Aortic smooth muscle cell (primary cell): Measurements from ENCODE around the gene OR51B4. TPM values are rescaled to one million over a fixed set of nuclear protein-coding genes. Genes with fewer than 3 reads are reported as not detected.

Experiments used
- total RNA-seq: library from RNA; depleted of rRNA; stranded (reverse); fragments of >200 nt; gene quantifications from 2 replicates; pipeline ENCODE4 v1.2.3, GENCODE V29; 2014

The OR51B4 gene, protein sequence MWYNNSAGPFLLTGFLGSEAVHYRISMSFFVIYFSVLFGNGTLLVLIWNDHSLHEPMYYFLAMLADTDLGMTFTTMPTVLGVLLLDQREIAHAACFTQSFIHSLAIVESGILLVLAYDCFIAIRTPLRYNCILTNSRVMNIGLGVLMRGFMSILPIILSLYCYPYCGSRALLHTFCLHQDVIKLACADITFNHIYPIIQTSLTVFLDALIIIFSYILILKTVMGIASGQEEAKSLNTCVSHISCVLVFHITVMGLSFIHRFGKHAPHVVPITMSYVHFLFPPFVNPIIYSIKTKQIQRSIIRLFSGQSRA
- total RNA-seq = not detected in 2 replicates

DNA sequence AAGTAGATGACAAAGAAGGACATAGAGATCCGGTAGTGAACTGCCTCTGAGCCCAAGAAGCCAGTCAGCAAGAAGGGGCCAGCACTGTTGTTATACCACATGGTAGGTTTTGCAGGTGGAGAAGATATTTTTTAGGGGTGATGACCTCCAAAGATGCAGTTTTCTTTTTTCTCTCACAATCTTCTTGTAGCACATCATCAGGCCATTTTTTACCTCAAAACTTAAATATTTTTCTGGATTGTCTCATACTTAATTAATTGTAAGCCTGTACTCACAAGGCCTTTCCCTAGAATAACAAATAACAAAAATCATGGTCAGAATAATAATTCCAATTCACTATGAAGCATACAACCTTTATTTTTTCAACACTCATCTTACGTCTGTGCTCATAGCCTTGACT, at the start of gene OR51B4:
OR51B4 (minus strand) TSS at position 101 of the 400 bp plus-strand sequence; CDS start at position 101, 0 bp downstream.

DNA sequence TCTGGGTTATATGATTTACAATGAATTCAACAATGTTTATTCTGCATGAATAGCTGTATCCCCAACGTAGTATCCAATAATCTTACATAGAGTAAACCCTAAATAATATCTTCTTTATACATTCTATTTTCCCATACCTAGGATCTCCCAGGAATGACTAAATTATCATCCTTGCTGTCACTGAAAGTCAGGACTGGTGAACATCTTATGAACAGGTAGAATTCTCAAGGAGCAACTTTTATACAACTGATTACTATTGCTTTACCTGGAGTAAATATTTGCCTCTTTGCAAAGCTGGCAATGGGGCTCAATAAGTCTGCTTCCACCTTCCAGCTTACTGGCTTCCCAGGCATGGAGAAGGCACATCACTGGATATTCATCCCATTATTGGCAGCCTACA, 49.5 kb upstream of the OR51B4 start, which contains the start of gene OR51B6:
OR51B6 (plus strand) TSS at position 301 of the 400 bp plus-strand sequence; CDS start at position 301, 0 bp downstream.

DNA sequence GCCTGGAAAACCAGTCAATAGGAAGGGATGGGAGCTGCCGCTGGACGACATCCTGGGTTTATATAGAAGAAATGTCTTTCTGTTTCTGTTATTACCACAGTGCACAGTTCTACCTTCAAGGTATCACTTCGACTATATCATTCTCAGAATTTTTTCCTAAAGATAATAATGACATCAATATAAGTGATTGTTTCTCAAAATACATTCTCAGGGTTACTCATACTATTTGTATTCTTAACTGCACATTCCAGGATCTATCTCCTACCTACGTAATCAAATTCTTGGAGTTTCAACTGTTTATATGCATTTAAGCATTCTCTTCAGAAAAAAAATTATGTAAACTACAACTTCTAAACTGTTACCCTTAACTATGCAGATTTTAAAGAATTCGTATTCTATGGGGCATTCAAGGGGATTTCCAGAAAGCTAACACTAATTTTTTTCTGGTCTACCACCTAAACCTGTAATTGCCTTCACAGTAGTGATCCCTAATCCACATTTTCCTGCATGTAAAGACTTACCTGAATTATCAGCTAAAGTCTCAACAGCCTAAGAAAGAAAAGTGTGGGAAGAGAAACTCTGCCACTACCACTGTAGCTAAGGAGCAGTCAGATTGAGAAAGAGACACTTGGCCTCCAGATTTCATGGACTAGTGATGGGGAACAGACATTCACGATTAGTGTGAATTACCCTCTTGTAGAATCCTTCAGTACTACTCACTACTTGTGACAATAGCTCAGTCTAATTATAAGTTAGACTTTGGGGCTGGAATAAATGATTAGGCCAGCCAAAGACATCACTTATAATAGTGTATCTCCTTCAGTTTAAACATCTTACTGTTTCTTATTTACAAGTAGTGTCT, 42.0 kb upstream of the OR51B4 start, which contains the start of gene OR51B5:
OR51B5 (minus strand) TSS at position 51 of the 862 bp plus-strand sequence; CDS start at position 51, 0 bp downstream.

DNA sequence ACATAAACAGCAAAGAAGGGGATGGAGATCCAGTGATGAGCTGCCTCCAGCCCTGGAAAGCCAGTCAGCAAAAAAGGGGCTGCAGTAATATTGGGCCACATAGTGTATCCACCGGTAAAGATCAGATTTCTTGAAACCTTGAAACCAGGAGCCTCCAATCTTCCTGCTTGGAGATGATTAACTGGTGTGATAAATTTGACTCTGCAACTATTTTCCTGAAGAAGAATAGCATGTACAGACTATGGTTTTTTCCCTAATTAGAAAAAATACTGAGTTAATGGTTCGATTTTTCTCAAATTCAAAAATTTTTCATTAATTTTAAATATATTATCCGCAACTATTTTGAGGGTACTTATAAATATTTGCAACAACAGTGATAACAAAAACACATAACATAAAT, 22.5 kb upstream of the OR51B4 start, which contains the start of gene OR51B2:
OR51B2 (minus strand) TSS at position 101 of the 400 bp plus-strand sequence; CDS start at position 101, 0 bp downstream.

DNA sequence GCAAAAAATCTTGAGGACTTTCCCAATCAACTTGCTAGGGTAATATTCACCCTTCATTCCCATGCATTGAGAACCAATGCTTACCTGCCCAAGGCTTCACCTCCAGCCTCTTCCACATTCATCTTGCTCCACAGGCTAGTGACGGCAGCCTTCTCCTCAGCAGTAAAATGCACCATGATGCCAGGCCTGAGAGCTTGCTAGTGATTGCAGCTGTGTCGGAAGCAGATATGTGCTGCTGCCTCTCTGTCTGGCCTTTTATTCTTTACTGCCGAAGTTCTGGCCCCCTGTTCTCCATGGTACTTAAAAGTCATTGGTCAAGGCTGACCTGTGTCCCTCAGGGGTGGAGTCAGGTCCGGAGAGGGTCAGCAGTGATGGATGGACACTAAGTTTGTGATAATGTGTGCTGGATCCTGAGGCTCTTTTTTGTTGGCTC, 32.0 kb downstream of the OR51B4 start, which contains the start of gene HBE1:
HBE1 (minus strand) TSS at position 231 of the 433 bp plus-strand sequence; CDS start at position 176, 55 bp downstream.

DNA sequence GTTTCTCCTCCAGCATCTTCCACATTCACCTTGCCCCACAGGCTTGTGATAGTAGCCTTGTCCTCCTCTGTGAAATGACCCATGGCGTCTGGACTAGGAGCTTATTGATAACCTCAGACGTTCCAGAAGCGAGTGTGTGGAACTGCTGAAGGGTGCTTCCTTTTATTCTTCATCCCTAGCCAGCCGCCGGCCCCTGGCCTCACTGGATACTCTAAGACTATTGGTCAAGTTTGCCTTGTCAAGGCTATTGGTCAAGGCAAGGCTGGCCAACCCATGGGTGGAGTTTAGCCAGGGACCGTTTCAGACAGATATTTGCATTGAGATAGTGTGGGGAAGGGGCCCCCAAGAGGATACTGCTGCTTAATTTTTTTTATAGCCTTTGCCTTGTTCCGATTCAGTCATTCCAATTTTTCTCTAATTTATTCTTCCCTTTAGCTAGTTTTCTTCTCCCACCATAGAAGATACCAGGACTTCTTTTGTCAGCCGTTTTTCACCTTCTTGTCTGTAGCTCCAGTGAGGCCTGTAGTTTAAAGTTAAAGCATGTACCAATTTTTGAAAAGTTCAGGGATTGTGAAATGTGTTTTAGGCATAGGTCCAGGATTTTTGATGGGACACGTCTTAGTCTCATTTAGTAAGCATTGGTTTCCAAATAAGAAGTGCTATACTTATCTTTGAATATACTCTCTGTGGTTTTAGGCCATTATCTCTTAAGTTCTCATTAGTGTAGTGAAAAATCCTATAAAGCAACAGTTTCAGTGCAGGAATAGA, 46.9 kb downstream of the OR51B4 start, which contains the start of gene HBG2:
HBG2 (minus strand) TSS at position 136 of the 768 bp plus-strand sequence; CDS start at position 83, 53 bp downstream.

Other genes with a start within 250 kb of the OR51B4 start
- gene OR52E2, start 242.3 kb downstream of the OR51B4 start, total RNA-seq = not detected in 2 replicates
- not detected in 2 replicates for gene OR52E1, start 232.4 kb downstream of the OR51B4 start, total RNA-seq
- not detected in 2 replicates for gene OR52A5, start 163.6 kb downstream of the OR51B4 start, total RNA-seq
- gene OR52A1, start 147.2 kb downstream of the OR51B4 start, total RNA-seq = not detected in 2 replicates
- not detected in 2 replicates for gene OR51V1, start 101.3 kb downstream of the OR51B4 start, total RNA-seq
- not detected in 2 replicates for gene HBB, start 74.9 kb downstream of the OR51B4 start, total RNA-seq
- gene HBD, start 67.5 kb downstream of the OR51B4 start, total RNA-seq = not detected in 2 replicates
- gene HBG1, start 52.1 kb downstream of the OR51B4 start, total RNA-seq = 0.25 TPM in 1 of 2 replicates, not detected in the other
- 0.19 TPM in 1 of 2 replicates, not detected in the other for gene HBG2, start 47.2 kb downstream of the OR51B4 start, total RNA-seq
- not detected in 2 replicates for gene HBE1, start 32.0 kb downstream of the OR51B4 start, total RNA-seq
- 0.12 TPM in 1 of 2 replicates, not detected in the other for gene OR51B2, start 22.4 kb upstream of the OR51B4 start, total RNA-seq
- 0.19 and 0.40 TPM in 2 replicates for gene OR51B5, start 41.6 kb upstream of the OR51B4 start, total RNA-seq
- not detected in 2 replicates for gene OR51B6, start 49.6 kb upstream of the OR51B4 start, total RNA-seq
- gene OR51M1, start 81.9 kb upstream of the OR51B4 start, total RNA-seq = not detected in 2 replicates
- gene OR51Q1, start 120.2 kb upstream of the OR51B4 start, total RNA-seq = not detected in 2 replicates
- gene OR51I1, start 139.6 kb upstream of the OR51B4 start, total RNA-seq = 0.06 TPM in 1 of 2 replicates, not detected in the other
- not detected in 2 replicates for gene OR51I2, start 147.4 kb upstream of the OR51B4 start, total RNA-seq
- not detected in 2 replicates for gene OR52D1, start 186.7 kb upstream of the OR51B4 start, total RNA-seq
- 0.06 and 0.13 TPM in 2 replicates for gene UBQLN3, start 208.0 kb upstream of the OR51B4 start, total RNA-seq
- gene UBQLNL, start 214.8 kb upstream of the OR51B4 start, total RNA-seq = 0.12 and 0.13 TPM in 2 replicates
- 0.66 and 0.87 TPM in 2 replicates for gene OR52H1, start 246.6 kb upstream of the OR51B4 start, total RNA-seq